Activated naive CD4-positive, alpha-beta T cell treated with anti-CD3 and anti-CD28 coated beads, Interleukin-2, amount 50 U/mL, for 16 hours (primary cell): ENCODE measurements around the gene ACP7.
"Not testable (repeated sequence)": the region's sequence is repeated elsewhere in the genome, so short reads cannot be mapped to it uniquely, and the experiment has no call there.

Experiments
- DNase-seq: peaks from one replicate; pipeline ENCODE4 v3.0.0-alpha.2; 2020

ACP7 gene

DNA sequence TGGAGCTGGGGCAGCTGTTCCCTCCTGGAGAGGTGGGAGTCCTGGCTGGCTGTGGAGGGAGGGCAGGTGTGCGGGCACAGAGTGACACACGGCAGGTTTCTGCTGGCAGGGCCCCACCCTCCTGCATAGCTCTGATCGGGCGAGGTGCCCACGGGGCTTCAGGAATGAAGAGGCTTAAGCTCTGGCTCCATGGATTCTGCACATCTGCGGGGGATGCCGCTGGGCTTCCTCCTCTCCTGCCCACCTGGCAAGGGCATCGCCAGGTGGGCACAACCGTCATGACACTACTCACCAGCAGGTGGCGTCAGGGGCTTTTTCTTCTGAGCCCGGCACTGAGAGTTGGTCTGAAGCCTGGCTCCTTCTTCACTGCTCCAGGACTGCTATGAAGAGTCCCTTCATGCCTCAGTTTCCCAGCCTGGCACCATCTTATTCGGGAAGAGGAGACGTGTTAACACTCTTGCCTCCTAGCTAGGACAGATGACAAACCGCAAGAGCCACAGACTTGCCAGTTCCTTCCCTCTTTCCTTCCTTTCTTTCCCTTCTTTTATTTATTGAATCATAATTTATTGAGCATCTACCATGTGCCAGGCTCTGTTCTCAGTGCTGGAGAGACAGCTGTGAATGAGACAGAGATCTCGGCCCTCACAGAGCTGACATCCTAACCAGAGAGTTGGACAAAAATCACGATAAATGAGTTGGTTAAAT, 26.2 kb downstream of the ACP7 start:
- DNase-seq, result peak; percentile 78

DNA sequence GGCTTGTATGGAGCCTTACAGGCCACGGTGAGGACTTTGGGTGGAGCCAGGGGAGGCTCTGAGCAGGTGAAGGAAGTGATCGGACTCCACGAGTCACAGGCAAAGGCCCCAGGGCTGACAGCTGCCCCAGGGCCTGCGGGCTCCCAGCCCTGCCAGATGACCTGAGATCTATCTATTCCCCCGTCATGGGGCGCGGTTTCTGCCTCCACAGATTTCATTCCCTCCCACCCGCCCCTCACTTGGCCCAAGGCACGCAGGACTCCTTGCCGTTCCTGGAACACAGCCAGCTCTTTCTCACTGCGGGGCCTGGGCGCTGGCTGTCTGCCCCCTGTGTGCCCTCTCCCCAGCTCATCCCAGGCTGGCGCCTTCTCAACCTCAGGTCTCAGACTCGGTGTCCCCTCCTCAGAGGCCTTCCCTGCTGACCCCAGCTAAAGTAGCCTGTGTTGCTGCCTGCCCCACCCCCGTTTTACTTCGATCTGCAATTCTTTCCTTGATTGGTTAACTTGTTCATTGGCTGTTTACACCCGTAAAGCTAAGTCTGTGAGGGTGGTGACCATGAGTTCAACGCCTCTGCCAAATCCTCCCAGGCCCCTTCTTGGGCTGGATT, 27.5 kb downstream of the ACP7 start:
- no peak for DNase-seq

DNA sequence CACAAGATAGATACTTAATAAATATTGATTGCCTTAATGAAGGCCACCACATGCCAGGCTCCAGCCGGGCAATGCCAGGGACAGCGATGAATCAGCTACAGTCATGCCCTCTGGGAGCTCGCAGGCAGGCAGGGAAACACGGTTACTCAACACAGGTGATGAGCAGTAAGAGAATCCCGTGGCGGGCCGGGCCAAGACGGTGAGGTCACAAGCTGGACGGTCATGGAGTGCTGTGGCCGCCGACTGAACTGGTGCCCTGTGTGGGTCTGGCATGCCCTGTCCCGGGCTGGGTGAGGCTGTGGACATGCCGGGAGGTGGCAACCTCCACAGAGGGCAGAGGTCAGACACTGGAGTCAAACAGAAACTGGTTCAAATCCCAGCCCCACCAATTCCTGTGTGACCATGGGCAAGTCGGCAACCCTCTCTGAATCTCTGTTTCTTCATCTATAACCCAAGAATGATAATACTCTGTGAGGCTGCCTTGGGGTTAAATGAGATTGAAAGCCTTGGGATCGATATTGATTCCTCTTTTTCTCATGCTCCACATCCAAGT, 28.2 kb downstream of the ACP7 start:
- DNase-seq, result no peak

DNA sequence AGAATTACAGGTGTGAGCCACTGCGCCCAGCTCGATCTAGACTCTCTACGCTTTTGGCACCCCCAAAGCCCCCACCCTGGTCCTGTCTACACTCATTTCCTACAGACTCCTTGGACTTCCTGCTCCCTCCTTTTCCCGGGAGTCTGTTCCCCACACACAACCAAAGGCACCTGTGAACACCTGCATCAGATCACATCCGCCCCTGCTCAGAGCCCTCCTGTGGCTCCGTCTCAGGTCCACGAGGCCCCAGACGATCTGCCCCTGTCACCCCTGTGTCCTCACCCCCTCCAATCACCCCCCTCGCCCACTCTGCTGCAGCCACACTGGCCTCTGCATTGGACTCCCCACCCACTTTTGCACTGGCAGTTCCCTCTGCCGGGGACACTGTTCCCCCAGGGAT, 29.0 kb downstream of the ACP7 start:
- no peak for DNase-seq

DNA sequence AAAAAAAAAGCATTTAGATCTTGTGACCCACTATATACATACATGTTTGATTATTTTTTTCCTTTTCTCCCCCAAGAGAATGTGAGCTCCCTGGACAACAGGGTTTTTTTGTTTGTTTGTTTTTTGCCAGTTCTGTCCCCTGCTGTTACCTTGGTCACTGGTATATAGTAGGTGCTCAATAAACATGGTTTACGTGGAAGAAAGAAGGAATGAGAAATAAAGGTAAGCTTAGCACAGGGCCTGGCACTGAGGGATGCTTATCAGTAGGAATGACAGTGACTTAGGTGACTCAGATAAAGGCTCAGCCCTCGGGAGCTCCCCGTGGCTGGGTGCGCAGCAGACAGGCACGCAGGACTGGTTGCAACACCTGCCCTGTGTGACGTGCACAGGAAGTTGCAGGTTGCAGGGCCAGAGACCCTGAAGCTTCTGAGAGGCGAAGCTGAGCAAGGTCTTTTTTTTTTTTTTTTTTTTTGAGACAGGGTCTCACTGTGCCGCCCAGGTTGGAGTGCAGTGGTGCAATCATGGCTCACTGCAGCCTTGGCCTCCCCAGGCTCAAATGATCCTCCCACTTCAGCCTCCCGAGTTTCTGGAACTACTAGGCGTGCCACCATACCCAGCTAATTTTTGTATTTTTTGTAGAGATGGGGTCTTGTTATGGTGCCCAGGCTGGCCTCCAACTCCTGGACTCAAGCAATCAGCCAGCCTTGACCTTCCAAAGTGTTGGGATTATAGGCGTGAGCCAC, 31.1 kb downstream of the ACP7 start:
- DNase-seq, result no peak

DNA sequence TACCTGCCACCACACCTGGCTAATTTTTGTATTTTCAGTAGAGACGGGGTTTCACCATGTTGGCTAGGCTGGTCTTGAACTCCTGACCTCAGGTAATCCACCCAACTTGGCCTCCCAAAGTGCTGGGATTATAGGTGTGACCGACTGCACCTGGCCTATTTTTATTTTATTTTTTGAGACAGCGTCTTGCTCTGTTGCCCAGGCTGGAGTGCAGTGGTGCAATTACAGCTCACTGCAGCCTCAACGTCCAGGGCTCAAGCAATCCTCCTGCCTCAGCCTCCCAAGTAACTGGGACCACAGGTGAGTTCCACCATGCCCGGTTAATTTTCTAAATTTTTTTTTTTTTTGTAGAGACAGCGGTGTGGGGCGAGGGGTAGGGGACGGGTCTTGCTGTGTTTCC, 32.9 kb downstream of the ACP7 start:
- not testable (repeated sequence) for DNase-seq

DNA sequence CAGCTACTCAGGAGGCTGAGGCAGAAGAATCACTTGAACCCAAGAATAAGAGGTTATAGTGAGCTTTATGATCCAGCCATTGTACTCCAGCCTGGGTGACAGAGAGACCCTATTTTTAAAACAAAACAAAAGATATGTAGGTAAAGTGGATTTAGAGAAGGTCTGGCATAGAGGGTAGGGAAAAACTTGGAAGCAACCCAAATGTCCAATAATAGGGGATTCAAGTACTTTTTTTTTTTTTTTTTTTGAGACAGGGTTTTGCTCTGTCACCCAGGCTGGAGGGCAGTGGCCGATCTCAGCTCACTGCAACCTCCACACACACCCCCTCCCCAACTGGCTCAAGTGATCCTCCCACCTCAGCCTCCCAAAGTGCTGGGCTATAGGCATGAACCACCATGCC, 35.7 kb downstream of the ACP7 start:
- DNase-seq, result no peak

DNA sequence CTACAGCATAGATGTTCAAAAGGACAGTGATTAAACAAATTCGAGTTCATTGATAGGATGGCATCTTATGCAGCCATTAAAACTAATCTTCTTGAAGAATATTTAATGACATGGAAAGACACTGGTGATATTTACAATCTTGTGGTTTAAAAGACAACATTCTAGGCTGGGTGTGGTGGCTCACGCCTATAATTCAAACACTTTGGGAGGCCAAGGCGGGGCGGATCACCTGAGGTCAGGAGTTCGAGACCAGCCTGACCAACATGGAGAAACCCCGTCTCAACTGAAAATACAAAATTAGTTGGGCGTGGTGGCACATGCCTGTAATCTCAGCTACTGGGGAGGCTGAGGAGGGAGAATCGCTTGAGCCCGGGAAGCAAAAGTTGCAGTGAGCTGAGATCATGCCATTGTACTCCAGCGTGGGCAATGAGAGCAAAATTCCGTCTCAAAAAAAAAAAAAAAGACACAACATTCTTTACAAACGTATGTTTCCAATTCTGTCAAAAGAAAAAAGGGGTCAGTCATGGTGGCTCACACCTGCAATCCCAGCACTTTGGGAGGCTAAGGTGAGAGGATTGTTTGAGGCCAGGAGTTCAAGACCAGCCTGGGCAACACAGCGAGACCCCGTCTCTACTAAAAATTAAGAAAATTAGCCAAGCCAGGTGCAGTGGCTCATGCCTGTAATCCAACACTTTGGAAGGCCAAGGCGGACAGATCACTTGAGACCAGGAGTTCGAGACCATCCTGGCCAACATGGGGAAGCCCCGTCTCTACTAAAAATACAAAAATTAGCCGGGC, 39.0 kb downstream of the ACP7 start:
- no peak for DNase-seq

DNA sequence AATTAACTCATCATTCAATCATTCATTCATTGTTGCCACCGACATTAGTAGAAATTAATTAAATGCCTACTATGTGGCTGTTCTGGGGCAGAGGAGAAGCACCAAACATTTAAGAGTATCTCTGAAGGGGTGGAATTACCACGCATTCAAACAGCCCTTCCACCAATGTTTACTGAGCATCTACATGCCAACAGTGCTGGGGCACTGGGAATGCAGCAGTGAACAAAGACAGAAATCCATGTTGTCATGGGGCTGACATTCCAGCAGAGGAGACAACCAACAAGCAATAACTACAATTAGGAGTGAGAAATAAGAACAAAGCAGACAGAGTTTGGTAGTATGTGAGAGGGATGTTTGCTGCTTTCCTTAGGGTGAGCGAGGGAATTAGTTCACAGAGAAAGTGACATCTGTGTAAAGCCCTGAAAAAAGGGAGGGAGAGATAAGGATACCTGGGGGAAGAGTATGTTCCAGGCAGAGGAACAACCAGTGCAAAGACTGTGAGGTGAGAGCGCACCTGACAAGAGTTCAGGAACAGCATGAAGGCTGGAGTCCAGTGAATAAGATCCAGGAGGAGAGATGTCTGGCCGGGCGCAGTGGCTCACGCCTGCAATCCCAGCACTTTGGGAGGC, 40.1 kb downstream of the ACP7 start:
- no peak for DNase-seq

DNA sequence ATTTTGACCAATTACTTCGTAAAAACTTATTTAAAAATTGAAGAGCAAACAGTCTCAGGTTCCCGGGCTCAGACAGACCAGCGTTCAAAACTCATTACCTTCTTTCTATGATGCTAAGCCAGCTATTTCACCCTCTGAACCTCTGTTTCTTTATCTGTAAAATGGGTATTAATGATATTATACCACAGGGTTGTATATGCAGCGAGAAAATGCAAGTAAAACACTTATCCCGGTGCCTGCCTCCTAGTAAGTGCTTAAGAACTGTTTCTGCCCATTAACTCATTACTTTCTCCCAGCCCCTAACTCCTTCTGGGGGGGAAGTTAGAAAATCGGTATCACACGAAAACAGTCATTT, 41.0 kb downstream of the ACP7 start:
- no peak for DNase-seq

DNA sequence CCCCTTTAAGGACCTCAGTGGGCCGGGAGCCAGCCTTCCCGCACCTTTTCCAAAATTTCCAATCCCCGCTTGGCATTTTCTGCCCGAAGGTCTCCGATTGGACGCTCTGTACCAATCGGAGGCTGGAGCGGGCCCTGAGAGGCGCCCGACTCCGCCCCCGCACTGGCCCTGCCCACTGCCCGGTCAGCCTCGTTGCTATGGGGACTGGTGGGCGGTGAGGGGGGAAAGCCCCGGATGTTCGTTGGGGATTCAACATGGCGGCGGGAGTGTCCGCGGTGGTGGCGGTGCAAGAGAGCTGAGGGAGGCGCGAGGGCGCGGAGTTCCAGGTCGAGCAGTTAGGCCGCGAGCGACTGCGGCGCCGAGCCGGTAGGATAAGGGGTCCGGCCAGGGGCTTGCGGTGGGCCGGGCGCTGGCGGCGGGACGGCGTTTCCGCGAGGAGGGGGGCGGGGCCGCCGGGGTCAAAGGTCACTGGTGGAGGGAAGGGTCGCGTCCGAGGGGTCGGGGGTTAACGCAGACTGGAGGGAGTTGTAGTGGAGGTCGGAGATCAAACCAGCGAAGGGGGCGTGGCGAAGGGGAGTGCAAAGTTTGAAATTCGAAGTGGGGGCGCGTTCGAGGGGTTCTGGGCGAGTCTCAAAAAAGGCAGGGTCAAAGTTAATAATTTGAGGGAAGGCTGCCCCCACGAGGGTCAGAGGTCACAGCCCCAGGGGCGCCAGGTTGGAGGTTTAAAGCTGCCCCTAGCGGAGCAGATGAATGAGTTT, 41.6 kb downstream of the ACP7 start, which contains the start of gene PAK4:
Gene PAK4 (plus strand): TSS at position 233 of the 758 bp plus-strand sequence. CDS start 43,768 bp downstream, outside the sequence.
- peak; percentile 96 for DNase-seq

DNA sequence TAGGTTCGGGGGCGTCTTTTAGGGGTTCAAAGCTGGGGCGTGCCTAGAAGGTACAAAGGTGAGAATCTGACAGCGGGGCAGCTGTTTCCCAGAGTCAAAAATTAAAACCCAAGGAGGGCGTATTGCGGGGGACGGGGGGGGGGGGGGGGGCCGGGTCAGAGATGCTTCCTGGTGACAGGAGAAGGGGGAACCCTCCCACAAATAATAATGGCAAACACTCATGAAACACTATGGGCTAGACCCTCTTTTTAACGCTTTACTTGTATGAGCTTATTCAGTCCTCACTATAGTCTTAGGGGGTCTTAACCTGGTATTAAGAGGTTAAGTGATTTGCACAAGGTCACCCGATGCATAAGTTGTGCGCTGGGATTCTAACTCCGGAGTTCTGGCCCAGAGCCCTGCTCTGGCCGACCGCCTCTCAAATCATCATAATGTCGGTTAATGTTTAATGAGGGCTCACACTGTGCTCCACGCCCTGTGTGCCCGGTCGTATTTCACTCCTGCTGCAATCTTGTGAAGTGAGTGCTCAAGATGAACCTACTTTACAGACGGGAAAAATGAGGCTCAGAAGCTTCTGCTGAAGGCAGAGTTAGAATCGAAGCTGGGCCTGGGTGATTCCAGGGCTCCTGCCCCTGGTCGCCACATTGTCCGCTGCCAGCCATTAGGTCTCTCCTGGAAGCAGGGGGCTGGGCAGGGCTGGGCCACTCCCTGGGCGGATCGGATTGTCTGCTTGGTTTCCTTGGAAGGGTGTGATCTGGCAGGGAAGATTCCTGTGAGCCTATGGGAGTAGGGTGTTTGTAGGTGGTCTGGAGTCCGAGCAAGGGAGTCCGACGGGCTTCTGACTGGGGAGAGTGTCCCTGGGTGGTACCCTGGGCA, 42.4 kb downstream of the ACP7 start:
- no peak for DNase-seq

DNA sequence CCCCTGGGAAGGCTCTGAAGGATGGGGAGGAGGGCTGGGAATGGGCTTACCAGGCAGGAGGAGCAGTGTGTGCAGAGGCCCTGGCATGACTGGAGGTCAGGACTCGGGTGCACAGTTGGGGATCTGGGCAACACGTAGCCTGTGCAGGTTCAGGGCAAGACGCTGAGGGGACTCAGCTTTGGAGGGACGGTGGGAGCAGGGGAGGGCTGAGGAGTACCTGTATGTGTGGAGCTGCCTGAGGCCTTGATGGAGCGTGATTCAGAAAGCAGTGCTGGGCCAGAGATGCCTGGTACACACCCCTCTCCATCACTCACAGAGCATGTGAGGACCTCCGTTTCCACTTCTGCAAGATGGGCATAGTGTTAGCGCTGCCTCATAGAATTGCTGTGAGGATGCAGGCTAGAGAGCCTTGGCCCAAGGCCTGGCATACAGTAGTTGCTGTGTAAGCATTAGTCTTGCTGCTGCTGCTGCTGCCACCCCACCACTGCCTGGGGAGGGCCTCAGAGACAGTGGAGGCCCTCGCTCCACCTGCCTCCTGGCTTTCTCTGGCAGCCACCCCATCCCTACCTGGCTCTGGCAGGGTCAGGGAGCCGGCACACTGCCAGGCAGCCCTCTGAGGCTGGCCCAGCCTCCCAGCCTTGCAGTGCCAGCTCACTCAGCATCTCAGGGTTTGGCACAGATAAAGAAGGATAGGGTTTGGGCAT, 43.8 kb downstream of the ACP7 start:
- DNase-seq, result no peak

DNA sequence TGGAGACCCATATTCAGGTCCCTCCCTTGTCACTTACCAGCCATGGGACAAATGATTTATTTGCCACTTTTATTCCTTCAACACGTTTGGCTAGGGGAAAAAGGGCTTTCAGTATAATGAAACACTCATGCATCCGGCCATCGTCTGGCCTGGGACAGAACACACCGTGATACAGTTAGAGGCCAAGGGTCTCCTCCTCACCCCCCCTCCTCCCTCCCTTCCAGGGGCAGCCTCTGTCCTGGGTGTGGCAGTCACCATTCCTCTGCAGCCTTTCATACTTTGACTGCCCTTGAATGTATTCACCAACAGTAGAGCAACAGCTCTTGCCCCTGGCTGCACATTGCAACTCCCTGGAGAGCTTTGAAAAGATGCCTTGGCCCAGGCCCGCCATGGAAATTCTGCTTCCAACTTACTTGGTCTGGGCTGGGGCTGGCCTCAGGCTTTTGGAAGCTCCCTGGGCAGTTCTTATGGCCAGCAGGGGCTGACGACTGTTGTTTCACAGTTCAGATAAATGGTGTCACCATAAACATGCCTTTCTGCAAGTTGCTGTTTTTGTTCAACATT, 44.4 kb downstream of the ACP7 start:
- no peak for DNase-seq

DNA sequence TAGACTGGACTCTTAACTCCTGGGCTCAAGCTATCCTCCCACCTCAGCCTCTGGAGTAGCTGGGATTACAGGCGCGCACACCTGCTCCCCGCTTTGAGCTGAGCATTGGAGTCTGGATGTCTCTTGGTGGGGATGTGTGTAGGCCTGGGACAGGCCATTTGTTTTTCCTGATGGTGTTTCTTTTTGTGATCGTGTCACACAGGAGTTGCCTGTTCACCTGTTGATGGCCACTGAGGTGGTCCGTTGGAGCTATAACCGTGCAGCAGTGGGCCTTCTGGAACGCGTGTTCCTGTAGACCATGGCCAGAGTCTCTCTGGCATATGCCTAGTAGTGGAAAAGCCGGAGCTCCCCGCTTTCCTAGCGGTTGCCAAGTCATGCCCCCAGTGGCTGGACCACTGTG, 44.9 kb downstream of the ACP7 start:
- DNase-seq, result no peak

DNA sequence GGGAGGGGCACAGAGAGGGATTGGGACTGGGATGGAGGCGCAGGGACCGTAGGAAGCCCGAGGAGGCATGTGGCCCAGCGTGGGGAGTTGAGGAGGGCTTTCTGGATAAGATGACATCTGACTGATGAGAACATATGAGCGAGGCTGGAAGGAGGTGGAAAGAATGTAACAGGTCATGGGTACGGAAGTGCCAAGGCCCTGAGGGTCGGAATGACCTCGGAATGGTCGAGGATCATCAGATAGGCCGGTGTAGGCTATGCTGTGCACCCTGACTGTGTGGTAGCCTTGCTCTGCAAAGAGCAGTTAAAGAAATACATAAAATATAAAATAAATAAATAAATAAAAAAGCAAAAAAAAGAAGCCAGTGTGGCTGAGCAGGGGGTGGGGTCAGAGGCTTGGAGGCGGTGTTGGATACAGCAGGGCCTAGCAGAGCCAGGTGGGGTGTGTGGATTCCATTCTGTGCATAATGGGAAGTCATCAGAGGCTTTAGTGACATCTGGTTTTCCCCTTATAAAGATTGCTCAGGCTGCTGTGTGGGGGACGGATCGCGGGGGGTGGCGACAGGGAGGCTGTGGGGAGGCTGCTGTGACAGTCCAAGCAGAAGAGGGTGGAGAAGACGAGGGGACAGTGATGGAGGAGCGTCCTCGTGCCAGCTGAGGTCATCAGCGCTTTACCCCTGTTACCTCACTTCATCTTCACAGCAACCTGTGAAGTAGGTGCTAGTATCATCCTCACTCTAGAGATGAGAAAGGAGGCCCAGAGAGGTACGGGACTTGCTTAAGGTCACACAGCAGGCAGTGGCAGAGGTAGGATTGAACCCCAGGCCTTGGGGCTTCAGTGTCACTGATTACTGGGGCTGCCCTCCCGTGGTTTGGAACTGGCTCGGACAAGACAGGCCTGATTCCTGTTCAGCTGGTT, 46.4 kb downstream of the ACP7 start:
- DNase-seq, result no peak

DNA sequence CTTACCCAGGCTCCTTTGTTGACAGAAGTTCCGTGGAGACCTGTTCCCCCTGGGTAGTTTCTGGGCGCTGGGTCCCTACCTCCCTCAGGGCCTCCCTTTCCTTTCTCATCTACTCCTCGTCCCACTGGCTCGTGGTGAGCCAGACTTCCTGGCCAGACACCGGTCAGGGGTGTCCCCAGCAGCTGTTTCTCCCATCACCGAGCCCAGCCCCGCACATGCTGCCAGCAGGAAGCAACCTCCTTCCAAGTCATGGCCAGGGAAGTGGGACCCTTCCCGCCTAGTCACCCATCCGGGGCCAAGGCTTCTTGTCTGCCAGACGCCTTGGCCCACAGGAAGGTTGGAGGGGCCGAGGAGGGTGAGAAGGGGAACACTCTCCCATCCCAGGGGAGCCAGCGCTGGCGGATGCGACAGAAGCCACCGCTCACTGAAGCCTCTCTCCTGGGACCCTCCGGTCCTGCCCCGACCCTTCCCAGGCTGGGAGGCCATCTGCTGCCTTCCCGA, 47.1 kb downstream of the ACP7 start:
- DNase-seq, result no peak

DNA sequence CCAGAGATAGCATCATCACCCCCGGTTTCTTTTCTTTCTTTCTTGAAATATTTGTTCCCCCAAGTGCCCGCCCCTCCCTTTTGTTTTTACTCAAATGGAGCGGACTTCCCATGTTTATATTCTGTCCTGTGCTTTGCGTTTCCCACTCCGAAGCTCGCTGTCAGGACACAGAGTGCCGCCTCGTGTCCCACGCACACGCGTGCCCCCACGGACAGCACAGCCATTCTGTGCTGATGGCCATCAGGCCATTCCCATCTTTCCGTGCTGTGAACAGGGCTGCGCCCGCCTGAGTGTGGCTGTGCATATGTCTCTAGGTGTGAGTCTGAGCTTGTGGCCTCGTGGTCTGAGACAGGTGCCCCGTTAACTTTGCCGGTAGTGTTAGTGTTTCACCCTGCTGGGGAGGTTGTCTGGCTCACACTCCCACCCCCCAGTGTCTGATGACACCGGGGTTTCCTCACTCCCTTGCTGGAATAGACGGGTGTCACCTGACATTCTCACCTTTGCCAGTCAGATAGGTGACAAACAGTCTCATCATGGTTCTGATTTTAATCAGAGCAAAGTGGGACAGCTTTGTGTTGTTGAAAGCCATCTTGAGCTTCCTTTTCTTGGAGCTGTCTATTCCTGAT, 48.3 kb downstream of the ACP7 start:
- DNase-seq, result no peak
